Prostate gland (tissue), 2 donors: ENCODE measurements around the gene PRG2. TPM values are rescaled to one million over a fixed set of nuclear protein-coding genes. Genes with fewer than 3 reads are reported as not detected.

Source experiments
- DNase-seq: peaks from one replicate; pipeline ENCODE4 v3.0.0-alpha.2; 2019; ENCODE audit warnings: low spot score
- H3K27ac ChIP-seq, 2 donors: fragments of 200-600 bp; sonication (generic); 2 replicates each; pipeline ENCODE4 v1.5.1; 2017 to 2019
- H3K27me3 ChIP-seq: fragments of 200-600 bp; sonication (generic); replicated peaks from 2 replicates; pipeline ENCODE4 v1.5.1; 2019; ENCODE audit not compliant: insufficient read depth
- H3K36me3 ChIP-seq, 2 donors: fragments of 200-600 bp; sonication (generic); 1 replicate in 1 of 2; 2 replicates in 1 of 2; pipeline versions ENCODE4 v1.5.1 to v1.8.1; 2017 to 2019
- H3K4me1 ChIP-seq: fragments of 200-600 bp; sonication (generic); replicated peaks from 2 replicates; pipeline ENCODE4 v1.5.1; 2019
- H3K4me3 ChIP-seq, 2 donors: fragments of 200-600 bp; sonication (generic); 2 replicates each; pipeline ENCODE4 v1.5.1; 2017 to 2019
- H3K9me3 ChIP-seq: fragments of 200-600 bp; sonication (generic); 2 replicates; pipeline ENCODE4 v1.5.1; 2017
- CTCF ChIP-seq, 4 experiments: fragments of 200-600 bp in 2 of 4; fragments of 450-650 bp in 2 of 4; sonication (generic) in 2 of 4; IDR thresholded peaks; 1 replicate in 3 of 4; 2 replicates in 1 of 4; pipeline ENCODE4 v1.5.1; 2016 to 2019; ENCODE audit warnings: antibody characterized with exemption in 4 of 4, mild to moderate bottlenecking in 2 of 4, moderate library complexity in 2 of 4
- POLR2A ChIP-seq: fragments of 450-650 bp; IDR thresholded peaks from one replicate; pipeline ENCODE4 v1.6.1; 2016; ENCODE audit warnings: antibody characterized with exemption, mild to moderate bottlenecking
- POLR2AphosphoS5 ChIP-seq: sonication (generic); formaldehyde crosslinking; IDR thresholded peaks from one replicate; pipeline ENCODE4 v1.6.1; 2017; ENCODE audit warnings: antibody characterized with exemption
- WGBS: methylation state at CpG from one replicate; pipeline ENCODE4 v1.1.5; 2018; 5-methylcytosine and 5-hydroxymethylcytosine counted together
- intact Hi-C: fragments of 100-400 bp; cut with DNase I; formaldehyde crosslinking; loops from one replicate; pipeline ENCODE4 v1.14.2; 2022
- total RNA-seq, 2 donors: library from RNA; depleted of rRNA; stranded (reverse); fragments of >200 nt; gene quantifications; one replicate each; pipeline ENCODE4 v1.1.0, GENCODE V29; 2016

PRG2 gene
- total RNA-seq, 2 donors from 2014 or later, result 0.36 TPM; not detected in 1

GRCh38 chr11:57394203-57394965, 3.9 kb upstream of the PRG2 start:
- WGBS, result 71% methylated on average over 4 of the region's 4 CpGs
- TF ChIP-seq POLR2AphosphoS5, result no peak
- H3K4me1 ChIP-seq, result no peaks in the 10 kb centered on the region
- no peaks in the 10 kb centered on the region for H3K27me3 ChIP-seq
- DNase-seq, result no peak
- no peak overlapping the region for H3K27ac ChIP-seq
- H3K36me3 ChIP-seq, result no peaks in the 10 kb centered on the region
- intact Hi-C loops, result no loop called here
- no peaks in the 10 kb centered on the region for H3K9me3 ChIP-seq
- no peak overlapping the region for H3K4me3 ChIP-seq

- H3K9me3 ChIP-seq, result no peaks in the 10 kb centered on the region
- H3K36me3 ChIP-seq, result no peaks in the 10 kb centered on the region
- no peak for DNase-seq
- no peak for TF ChIP-seq CTCF (IDR thresholded peaks at IDR 0.05)
- TF ChIP-seq POLR2AphosphoS5, result no peak
- no peak for TF ChIP-seq POLR2A
- no peak overlapping the region for H3K27ac ChIP-seq
- 93% methylated on average over 4 of the region's 4 CpGs for WGBS
- no peaks in the 10 kb centered on the region for H3K4me1 ChIP-seq
- no peaks in the 10 kb centered on the region for H3K27me3 ChIP-seq
- no peak overlapping the region for H3K4me3 ChIP-seq
- intact Hi-C loops, result no loop called here
Measured at GRCh38 chr11:57392763-57393105, 2.3 kb upstream of the PRG2 start.

GRCh38 chr11:57392066-57392762, 1.8 kb upstream of the PRG2 start:
- Histone ChIP-seq H3K4me1 (no peaks in the 10 kb centered on the region), H3K9me3 (no peaks in the 10 kb centered on the region), H3K4me3 (no peak overlapping the region), H3K27me3 (no peaks in the 10 kb centered on the region), H3K36me3 (no peaks in the 10 kb centered on the region), H3K27ac (no peak overlapping the region)
- 90% methylated on average over 8 of the region's 8 CpGs for WGBS
- intact Hi-C loops, result no loop called here
- DNase-seq, result no peak
- TF ChIP-seq POLR2AphosphoS5 (no peak), CTCF (IDR thresholded peaks at IDR 0.05) (no peak), POLR2A (no peak)

GRCh38 chr11:57391539-57391938, 1.1 kb upstream of the PRG2 start:
- no peak overlapping the region for H3K4me3 ChIP-seq
- intact Hi-C loops, result no loop called here
- TF ChIP-seq POLR2A (no peak), POLR2AphosphoS5 (no peak)
- no peaks in the 10 kb centered on the region for H3K4me1 ChIP-seq
- no peak for DNase-seq
- H3K36me3 ChIP-seq, result no peaks in the 10 kb centered on the region
- WGBS, result 78% methylated on average over 2 of the region's 2 CpGs
- H3K27me3 ChIP-seq, result no peaks in the 10 kb centered on the region
- H3K27ac ChIP-seq, result no peak overlapping the region
- no peaks in the 10 kb centered on the region for H3K9me3 ChIP-seq

GRCh38 chr11:57391111-57391510, 661 bp upstream of the PRG2 start:
- Histone ChIP-seq H3K27me3 (no peaks in the 10 kb centered on the region), H3K4me3 (no peak overlapping the region), H3K27ac (no peak overlapping the region), H3K9me3 (no peaks in the 10 kb centered on the region), H3K4me1 (no peaks in the 10 kb centered on the region), H3K36me3 (no peaks in the 10 kb centered on the region)
- intact Hi-C loops, result no loop called here
- DNase-seq, result no peak
- 86% methylated on average over 3 of the region's 3 CpGs for whole genome bisulfite sequencing
- TF ChIP-seq CTCF (IDR thresholded peaks at IDR 0.05) (no peak), POLR2A (no peak), POLR2AphosphoS5 (no peak)
